NCI-H1436 (cell line): ENCODE results near the gene PSME1.

Source experiments
- DNase-seq: peaks from one replicate; lab custom pipeline; 2025; lab: John Stamatoyannopoulos, UW

The PSME1 gene

DNA sequence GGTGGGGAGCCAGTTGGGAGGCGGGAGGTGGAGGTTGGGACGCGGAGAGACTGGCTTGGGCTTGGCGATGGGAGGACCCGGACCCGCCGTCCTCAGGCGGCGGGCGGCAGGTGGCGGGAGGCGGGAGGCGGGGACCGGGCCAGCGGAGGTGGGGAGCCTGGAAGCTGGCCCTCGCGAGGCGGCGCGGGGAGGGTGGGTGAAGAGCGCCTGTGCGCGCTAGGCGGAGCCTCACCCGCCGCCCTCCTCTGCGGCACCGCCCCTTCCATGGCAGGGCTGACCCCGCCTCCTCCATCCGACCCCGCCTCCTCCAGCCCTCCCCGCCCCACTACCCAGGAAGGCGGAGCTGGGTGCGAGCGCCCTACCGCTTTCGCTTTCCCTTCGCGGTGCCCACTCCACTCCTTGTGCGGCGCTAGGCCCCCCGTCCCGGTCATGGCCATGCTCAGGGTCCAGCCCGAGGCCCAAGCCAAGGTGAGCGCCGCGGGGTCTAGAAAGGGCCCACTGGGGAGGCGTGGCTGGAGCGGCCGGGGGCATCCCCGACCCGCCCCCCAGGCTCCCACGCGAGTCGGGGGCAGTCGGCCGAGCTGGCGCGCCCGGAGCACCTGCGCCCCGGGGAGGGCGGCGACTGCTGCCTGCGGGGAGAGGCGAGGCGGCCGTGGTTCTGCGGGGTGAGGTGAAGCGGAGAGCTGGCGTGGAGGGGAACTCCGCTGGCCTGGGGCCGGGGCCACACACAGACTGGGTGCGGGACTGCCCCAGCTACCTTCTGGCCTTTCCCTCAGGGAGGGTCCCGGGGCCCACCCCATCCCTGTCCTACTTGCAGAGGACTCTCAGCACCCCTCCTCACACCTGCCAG, at the start of gene PSME1:
PSME1 (plus strand) TSS at position 361 of the 850 bp plus-strand sequence; CDS start at position 430, 69 bp downstream.
- DNase-seq: peak; percentile 92

DNA sequence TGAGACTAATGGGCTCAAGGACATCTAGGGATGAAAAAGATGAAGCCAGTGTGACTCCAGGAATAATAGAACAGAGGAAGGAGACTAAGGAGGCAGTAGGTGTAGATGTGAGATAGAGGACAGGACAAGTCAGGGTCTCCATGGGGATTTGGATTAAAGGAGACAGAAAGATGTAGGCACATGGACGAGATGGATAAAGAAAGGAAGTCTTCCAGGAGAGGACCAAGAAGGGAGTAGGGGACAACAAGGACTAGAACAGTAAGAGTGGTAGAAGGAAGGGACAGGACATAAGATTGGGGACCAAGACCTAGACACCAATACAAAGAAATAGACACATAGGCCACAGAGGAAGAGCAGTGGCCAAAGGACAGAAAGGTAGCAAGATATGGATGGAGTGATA, 49.0 kb upstream of the PSME1 start:
- no peak for DNase-seq

DNA sequence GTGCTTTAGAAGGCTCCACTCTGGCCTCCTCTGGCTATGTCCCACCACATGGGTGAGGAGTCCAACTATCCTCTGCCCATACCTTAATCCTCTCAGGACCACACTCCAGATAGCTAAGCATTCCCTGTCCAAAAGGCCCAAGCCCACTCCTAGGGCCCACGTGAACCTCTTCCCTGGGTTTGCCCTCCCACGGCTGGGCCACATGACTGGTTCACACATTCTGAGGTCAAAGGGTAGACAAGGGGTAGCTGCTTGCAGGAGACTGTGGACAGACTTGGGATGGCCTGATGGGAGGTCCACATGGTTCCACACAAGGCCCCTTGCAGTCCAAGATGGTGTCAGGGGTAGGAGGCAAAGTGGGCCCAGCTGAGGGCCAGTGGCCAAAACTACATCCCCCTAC, 47.9 kb upstream of the PSME1 start:
- no peak for DNase-seq

GRCh38 chr14:24089890-24090289, 46.1 kb upstream of the PSME1 start:
- DNase-seq: no peak

- DNase-seq: no peak
These were observed 43.9 kb upstream of the PSME1 start for GRCh38 chr14:24092110-24092504.

- DNase-seq: no peak
These were observed 43.3 kb upstream of the PSME1 start for GRCh38 chr14:24092505-24093206.

- DNase-seq: no peak
These were observed 42.6 kb upstream of the PSME1 start for GRCh38 chr14:24093207-24093900.

- peak; percentile 89 for DNase-seq
These were observed 41.8 kb upstream of the PSME1 start, which contains the start of gene PCK2 for GRCh38 chr14:24093901-24094840. TSS of gene PCK2 (plus strand) at chr14:24094311. CDS start at chr14:24094406, 95 bp downstream.

DNA sequence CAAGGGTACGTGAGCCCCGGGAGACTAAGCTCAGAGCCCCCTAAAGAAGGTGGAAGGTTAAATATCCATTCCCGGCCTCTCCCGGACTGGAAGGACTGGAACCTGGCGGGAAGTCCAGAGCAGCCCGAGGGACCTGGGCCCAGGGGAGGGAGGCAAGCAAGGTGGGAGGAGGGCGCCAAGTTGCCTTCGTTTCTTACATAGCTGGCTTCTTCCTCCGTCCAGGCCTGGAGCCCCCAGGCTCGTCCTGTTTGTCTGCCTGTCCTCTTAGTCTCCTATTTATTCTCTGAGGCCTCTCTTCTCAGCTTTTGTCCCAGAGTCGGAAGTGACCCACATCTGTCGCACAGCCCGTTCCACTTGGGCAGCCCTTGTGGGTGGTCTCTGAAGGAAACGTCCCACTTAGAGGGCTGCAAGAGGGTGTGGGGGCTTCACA, 41.1 kb upstream of the PSME1 start:
- DNase-seq: no peak

GRCh38 chr14:24095271-24096068, 40.5 kb upstream of the PSME1 start:
- DNase-seq: no peak

- DNase-seq: no peak
These were observed 39.3 kb upstream of the PSME1 start for GRCh38 chr14:24096545-24097181.

- DNase-seq: no peak
These were observed 37.6 kb upstream of the PSME1 start for GRCh38 chr14:24098229-24098926.

DNA sequence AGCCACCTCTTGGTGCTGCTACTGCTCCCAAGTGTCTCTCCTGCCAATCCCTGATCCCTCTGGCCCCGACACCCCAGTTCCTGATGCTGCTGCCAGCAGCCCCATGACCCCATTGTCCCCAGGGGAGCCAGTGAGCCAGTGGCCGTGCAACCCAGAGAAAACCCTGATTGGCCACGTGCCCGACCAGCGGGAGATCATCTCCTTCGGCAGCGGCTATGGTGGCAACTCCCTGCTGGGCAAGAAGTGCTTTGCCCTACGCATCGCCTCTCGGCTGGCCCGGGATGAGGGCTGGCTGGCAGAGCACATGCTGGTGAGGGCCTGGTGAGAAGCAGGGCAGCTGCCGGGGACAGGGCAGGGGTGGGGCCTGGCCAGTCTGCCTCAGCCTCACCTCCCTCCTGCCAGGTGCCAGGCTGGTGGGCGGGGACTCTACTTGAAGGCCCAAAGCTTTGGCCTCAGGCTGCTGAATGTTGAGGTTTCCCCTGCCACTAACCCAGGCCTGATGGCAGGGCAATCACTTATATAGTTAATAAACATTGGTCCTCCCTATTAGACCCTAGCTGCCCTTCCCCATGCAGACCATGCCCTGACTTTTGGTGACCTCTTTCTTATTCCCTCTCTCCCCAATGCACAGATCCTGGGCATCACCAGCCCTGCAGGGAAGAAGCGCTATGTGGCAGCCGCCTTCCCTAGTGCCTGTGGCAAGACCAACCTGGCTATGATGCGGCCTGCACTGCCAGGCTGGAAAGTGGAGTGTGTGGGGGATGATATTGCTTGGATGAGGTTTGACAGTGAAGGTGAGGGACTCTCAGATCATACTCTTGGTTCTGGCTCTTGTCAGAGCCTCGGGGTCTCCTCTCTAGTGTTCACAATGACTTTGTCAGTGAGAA, 36.8 kb upstream of the PSME1 start:
- no peak for DNase-seq

- DNase-seq: no peak
These were observed 35.6 kb upstream of the PSME1 start for GRCh38 chr14:24100197-24100981.

DNA sequence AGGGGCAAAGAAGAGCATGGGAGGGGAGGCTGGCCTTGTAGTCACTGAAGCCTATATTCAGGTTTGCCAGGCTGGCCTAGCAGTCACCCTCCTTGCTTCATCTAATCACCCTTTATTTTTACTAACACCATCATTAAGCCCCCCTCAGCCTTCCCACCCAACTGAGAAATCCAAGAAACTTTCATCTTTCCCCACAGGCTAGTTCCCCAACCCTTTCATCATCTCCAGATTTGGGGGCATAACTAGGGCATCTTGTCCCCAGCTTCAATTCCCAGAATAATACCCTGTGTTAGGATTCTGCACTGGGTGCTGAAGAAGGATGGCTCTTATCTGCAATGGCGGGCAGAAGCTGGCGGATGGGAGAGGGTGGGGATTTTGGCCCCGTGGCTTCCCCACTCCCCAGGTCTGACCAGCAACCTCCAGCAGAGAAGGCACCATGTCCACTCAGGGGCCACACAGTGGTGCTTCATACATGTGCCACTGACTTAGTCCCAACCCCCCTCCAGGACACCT, 35.0 kb upstream of the PSME1 start:
- DNase-seq: no peak

DNA sequence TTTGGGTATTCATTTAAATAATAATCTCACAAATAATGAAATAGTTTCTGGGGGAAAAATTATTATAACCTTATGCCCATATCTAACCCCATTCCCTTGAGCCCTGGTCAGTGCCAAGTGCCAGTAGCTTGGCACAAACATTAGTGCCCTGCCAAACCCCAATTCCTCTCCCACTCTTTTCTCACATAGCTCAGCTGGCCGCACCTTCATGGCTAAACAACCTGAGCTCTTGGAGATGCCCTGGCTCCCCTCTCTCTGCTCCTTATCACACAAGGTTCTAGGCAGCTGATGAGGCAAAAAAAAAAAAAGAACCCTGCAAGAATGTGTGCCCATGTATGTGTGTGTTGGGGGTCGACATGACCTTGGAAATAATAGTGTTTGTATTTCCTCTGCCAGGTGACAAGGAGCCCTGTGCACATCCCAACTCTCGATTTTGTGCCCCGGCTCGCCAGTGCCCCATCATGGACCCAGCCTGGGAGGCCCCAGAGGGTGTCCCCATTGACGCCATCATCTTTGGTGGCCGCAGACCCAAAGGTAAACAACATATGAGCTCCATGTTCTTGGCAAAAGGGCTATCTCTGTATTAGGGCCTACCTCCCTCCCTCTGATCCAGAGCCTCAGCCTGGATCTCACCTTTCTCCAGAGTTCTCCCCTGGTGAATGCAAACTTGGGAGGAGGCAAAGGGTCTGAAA, 33.5 kb upstream of the PSME1 start:
- DNase-seq: no peak

DNA sequence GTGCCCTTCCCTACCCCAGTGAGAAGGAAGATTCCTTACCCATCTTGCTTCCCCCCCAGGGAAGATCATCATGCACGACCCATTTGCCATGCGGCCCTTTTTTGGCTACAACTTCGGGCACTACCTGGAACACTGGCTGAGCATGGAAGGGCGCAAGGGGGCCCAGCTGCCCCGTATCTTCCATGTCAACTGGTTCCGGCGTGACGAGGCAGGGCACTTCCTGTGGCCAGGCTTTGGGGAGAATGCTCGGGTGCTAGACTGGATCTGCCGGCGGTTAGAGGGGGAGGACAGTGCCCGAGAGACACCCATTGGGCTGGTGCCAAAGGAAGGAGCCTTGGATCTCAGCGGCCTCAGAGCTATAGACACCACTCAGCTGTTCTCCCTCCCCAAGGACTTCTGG, 32.5 kb upstream of the PSME1 start:
- DNase-seq: no peak
